Measurements from ENCODE around the gene MTF2. TPM values are rescaled to one million over a fixed set of nuclear protein-coding genes. Genes with fewer than 3 reads are reported as not detected.

Gene MTF2
- total RNA-seq, 4 donors from 2014 or later, result 7.1 to 13.4 (median 9.9) TPM

DNA sequence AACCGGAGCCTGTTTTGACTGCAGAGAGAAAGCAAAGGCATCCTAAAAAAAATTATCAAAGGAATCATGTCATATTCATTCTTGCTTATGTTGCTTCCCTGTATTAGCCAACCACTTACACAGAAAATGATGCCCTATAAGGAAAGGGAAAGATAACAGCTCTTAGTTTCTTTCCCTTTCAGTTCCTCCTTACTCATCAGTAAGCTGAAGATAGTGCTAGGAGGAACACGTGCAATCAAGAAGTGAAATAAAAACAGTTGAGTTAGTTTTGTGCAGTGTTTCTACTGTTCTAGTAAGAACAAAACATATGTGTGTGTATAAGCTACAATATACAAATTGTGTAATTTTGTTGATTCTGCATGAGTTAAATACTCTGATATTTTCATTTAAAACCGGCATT is 45.3 kb upstream of the MTF2 start:
- TF ChIP-seq, protein P1, sequence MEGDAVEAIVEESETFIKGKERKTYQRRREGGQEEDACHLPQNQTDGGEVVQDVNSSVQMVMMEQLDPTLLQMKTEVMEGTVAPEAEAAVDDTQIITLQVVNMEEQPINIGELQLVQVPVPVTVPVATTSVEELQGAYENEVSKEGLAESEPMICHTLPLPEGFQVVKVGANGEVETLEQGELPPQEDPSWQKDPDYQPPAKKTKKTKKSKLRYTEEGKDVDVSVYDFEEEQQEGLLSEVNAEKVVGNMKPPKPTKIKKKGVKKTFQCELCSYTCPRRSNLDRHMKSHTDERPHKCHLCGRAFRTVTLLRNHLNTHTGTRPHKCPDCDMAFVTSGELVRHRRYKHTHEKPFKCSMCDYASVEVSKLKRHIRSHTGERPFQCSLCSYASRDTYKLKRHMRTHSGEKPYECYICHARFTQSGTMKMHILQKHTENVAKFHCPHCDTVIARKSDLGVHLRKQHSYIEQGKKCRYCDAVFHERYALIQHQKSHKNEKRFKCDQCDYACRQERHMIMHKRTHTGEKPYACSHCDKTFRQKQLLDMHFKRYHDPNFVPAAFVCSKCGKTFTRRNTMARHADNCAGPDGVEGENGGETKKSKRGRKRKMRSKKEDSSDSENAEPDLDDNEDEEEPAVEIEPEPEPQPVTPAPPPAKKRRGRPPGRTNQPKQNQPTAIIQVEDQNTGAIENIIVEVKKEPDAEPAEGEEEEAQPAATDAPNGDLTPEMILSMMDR (IDR thresholded peaks at IDR 0.05), result no peak
- 77% methylated on average over 3 of the region's 3 CpGs for WGBS
- Histone ChIP-seq H3K27ac (replicated peaks in 1 of 4) (no peak overlapping the region), H3K4me1 (no peaks in the 10 kb centered on the region), H3K4me3 (no peak overlapping the region), H3K9me3 (no peaks in the 10 kb centered on the region), H3K36me3 (no peaks in the 10 kb centered on the region), H3K27me3 (no peaks in the 10 kb centered on the region)
- DNase-seq (ENCODE audit: extremely low spot score), result no peak
- intact Hi-C loops (cut with DNase I), result no loop called here

DNA sequence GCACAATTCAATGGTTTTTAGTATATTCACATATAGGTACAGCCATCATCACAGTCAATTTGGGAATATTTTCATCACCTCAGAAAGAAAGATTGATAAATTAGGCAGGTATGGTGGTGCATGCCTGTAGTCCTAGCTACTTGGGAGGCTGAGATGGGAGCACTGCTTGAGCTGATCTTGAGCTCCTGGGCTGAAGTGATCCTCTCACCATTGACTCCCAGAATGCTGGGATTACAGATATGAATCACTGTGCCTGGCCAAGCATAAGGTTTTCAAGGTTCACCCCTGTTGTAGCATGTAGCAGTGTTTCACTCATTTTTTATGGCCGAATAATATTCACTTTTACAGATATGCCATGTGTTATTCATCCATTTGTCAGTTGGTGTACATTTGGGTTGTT is 44.7 kb upstream of the MTF2 start:
- intact Hi-C loops (cut with DNase I), result no loop called here
- no peak overlapping the region for H3K27ac ChIP-seq (replicated peaks in 1 of 4)
- DNase-seq (ENCODE audit: extremely low spot score), result no peak
- no peak overlapping the region for H3K4me3 ChIP-seq
- no peaks in the 10 kb centered on the region for H3K36me3 ChIP-seq
- H3K27me3 ChIP-seq, result no peaks in the 10 kb centered on the region
- no peaks in the 10 kb centered on the region for H3K9me3 ChIP-seq
- TF ChIP-seq EP300 (IDR thresholded peaks at IDR 0.05) (no peak), POLR2AphosphoS5 (IDR thresholded peaks at IDR 0.05) (no peak), POLR2A (IDR thresholded peaks at IDR 0.05; ENCODE audit: low read depth) (no peak)
- TF ChIP-seq, protein P1 (IDR thresholded peaks at IDR 0.05), result no peak
- 92% methylated on average over 1 of the region's 1 CpG for WGBS
- H3K4me1 ChIP-seq, result no peaks in the 10 kb centered on the region

DNA sequence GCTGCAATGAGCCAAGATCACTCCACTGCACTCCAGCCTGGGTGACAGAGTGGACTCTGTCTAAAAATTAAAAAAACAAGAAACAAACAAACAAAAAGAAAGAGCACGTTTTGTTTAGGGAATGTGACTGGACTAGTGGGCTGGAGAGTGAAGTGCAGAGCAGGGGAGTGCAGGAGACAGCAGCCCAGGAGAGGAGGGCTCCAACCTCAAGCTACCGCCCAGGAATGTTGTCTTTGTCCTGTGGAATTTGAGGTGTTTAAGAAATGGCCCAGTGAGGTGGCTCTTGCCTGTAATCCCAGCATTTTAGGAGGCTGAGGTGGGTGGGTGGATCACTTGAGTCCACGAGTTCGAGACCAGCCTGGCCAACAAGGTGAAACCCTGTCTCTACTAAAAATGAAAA is 42.4 kb upstream of the MTF2 start:
- no peak for DNase-seq (ENCODE audit: extremely low spot score)
- intact Hi-C loops (cut with DNase I), result no loop called here
- 74% methylated on average over 4 of the region's 4 CpGs for WGBS
- no peaks in the 10 kb centered on the region for H3K36me3 ChIP-seq
- no peaks in the 10 kb centered on the region for H3K4me1 ChIP-seq
- TF ChIP-seq POLR2AphosphoS5 (IDR thresholded peaks at IDR 0.05), result no peak
- TF ChIP-seq EP300 (IDR thresholded peaks at IDR 0.05), result no peak
- no peak for TF ChIP-seq POLR2A (IDR thresholded peaks at IDR 0.05; ENCODE audit: low read depth)
- TF ChIP-seq, protein P1 (IDR thresholded peaks at IDR 0.05), result no peak
- H3K9me3 ChIP-seq, result no peaks in the 10 kb centered on the region
- no peak overlapping the region for H3K4me3 ChIP-seq
- H3K27me3 ChIP-seq, result no peaks in the 10 kb centered on the region
- H3K27ac ChIP-seq (replicated peaks in 1 of 4), result no peak overlapping the region

DNA sequence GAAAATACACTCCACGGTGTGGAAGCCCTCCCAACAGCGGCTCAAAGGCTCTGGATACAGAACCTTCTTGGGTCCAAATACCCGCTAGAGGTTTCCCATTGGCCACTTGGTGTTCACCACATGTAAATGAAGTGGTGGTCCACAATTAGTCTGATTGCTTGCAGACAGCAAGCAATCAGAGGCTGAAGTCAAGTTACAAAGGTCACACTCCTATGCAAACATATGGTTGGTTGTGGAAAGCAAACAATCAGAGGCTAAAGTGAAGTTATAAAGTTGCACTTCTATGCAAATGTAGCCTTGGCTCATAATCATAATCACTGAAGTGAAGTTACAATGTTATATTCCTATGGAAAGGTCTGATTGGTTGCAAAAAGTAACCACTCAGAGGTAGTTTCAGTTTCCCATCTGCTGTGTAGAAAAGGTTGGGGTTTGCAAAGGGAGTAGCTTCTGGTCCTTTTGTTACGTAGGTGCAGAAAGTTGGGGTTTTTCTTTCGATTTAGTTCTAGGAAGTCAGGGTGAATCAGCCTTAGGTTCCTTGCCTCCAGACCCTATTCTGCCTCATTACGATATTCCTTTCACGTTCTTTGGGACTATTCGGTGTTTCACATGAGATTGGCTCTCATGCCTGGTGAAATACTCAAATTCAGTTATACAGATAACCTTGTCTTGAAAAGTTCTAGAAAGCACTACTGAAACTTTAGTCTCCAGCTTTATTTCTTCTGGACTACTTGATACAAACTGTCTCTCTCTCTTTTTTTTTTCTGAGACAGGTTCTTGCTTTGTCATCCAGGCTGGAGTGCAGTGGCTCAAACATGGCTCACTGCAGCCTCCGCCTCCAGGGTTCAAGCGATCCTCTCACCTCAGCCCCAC is 36.7 kb upstream of the MTF2 start:
- H3K4me1 ChIP-seq, result no peaks in the 10 kb centered on the region
- no peak for TF ChIP-seq EP300 (IDR thresholded peaks at IDR 0.05)
- TF ChIP-seq POLR2A (IDR thresholded peaks at IDR 0.05; ENCODE audit: low read depth), result no peak
- no peak for TF ChIP-seq POLR2AphosphoS5 (IDR thresholded peaks at IDR 0.05)
- TF ChIP-seq, protein P1 (IDR thresholded peaks at IDR 0.05), result no peak
- no peak for DNase-seq (ENCODE audit: extremely low spot score)
- H3K4me3 ChIP-seq, result no peak overlapping the region
- H3K27ac ChIP-seq (replicated peaks in 1 of 4), result no peak overlapping the region
- no peaks in the 10 kb centered on the region for H3K9me3 ChIP-seq
- WGBS, result 78% methylated on average over 10 of the region's 10 CpGs
- intact Hi-C loops (cut with DNase I), result no loop called here
- H3K27me3 ChIP-seq, result no peaks in the 10 kb centered on the region
- no peaks in the 10 kb centered on the region for H3K36me3 ChIP-seq
